Endothelial cell of umbilical vein (primary cell): Measurements from ENCODE around the gene ABHD13. TPM values are rescaled to one million over a fixed set of nuclear protein-coding genes. Genes with fewer than 3 reads are reported as not detected.

ENCODE experiments used
- BruUV-seq: library from RNA; stranded (reverse); fragments of 400-500 nt; replicated peaks from 2 replicates; lab custom pipeline; 2021; lab: Mats Ljungman, UMichigan
- CTCF ChIA-PET: fragments of 300-600, 350-600 bp; sonication (Branson Sonifier 250); formaldehyde crosslinking; loops from one replicate; lab custom pipeline; 2021; ENCODE audit warnings: antibody characterized with exemption, inconsistent platforms; lab: Charles Lee
- POLR2A ChIA-PET: fragments of 300-600, 350-600 bp; sonication (Branson Sonifier 250); formaldehyde crosslinking; loops from one replicate; lab custom pipeline; 2021; ENCODE audit warnings: antibody characterized with exemption, inconsistent platforms; lab: Charles Lee
- DNase-seq: peaks from one replicate; pipeline ENCODE4 v3.0.0-alpha.2; 2011; ENCODE audit warnings: low read depth, low spot score
- FAIRE-seq: peaks from 2 replicates; lab custom pipeline; 2011; peaks lifted over from hg19 to GRCh38; lab: Jason Lieb, UNC
- H2AFZ ChIP-seq: 2 replicates; pipeline ENCODE4 v1.6.0; 2012; ENCODE audit warnings: low read depth, low read length, control low read depth, inconsistent platforms
- H3K27ac ChIP-seq: 2 replicates; pipeline ENCODE4 v1.5.1; 2011; ENCODE audit warnings: low read depth, mild to moderate bottlenecking, control low read depth, low read length, moderate library complexity; ENCODE audit not compliant: insufficient read depth
- H3K27me3 ChIP-seq, 2 experiments: 2 replicates each; pipeline versions ENCODE4 v1.6.0 to v1.6.1; 2011; ENCODE audit warnings: low read length in 2 of 2, mixed read lengths in 1 of 2; ENCODE audit not compliant: control insufficient read depth in 2 of 2, insufficient read depth in 2 of 2
- H3K36me3 ChIP-seq, 2 experiments: 2 replicates in 1 of 2; 3 replicates in 1 of 2; pipeline ENCODE4 v1.5.1; 2011; ENCODE audit warnings: low read length in 2 of 2, mild to moderate bottlenecking in 1 of 2, moderate library complexity in 1 of 2; ENCODE audit not compliant: control insufficient read depth in 2 of 2, insufficient read depth in 2 of 2; ENCODE audit errors: extremely low read depth in 1 of 2
- H3K4me1 ChIP-seq: 3 replicates; pipeline ENCODE4 v1.5.1; 2011; ENCODE audit warnings: mild to moderate bottlenecking, low read length; ENCODE audit not compliant: control insufficient read depth, insufficient read depth; ENCODE audit errors: extremely low read depth
- H3K4me2 ChIP-seq: 2 replicates; pipeline ENCODE4 v1.6.1; 2011; ENCODE audit warnings: low read length, control low read depth, mixed read lengths; ENCODE audit not compliant: insufficient read depth
- H3K4me3 ChIP-seq, 3 experiments: fragments of 200-600 bp in 1 of 3; sonication (generic), shearing (Covaris generic) in 1 of 3; replicated peaks in 1 of 3; 2 replicates each; pipeline ENCODE4 v1.5.1; 2011 to 2016; ENCODE audit warnings: control low read depth in 3 of 3, low read length in 3 of 3, mild to moderate bottlenecking in 2 of 3, inconsistent platforms in 1 of 3, low read depth in 1 of 3, moderate library complexity in 1 of 3; ENCODE audit not compliant: insufficient read depth in 1 of 3
- H3K79me2 ChIP-seq: 2 replicates; pipeline ENCODE4 v1.6.0; 2012; ENCODE audit warnings: low read length, inconsistent platforms; ENCODE audit not compliant: control insufficient read depth, insufficient read depth
- H3K9ac ChIP-seq: replicated peaks from 2 replicates; pipeline ENCODE3; 2011; ENCODE audit warnings: low read length, control low read depth; ENCODE audit not compliant: insufficient read depth; ENCODE audit errors: extremely low read depth
- H3K9me1 ChIP-seq: replicated peaks from 3 replicates; pipeline ENCODE4 v1.6.0; 2011; ENCODE audit warnings: mild to moderate bottlenecking, low read length; ENCODE audit not compliant: control insufficient read depth, insufficient read depth; ENCODE audit errors: extremely low read depth
- H3K9me3 ChIP-seq: replicated peaks from 2 replicates; pipeline ENCODE4 v1.5.1; 2012; ENCODE audit warnings: low read length, inconsistent platforms; ENCODE audit not compliant: control insufficient read depth, insufficient read depth
- H4K20me1 ChIP-seq: replicated peaks from 2 replicates; pipeline ENCODE3; 2011; ENCODE audit warnings: mild to moderate bottlenecking, low read length; ENCODE audit not compliant: control insufficient read depth, insufficient read depth; ENCODE audit errors: extremely low read depth
- CTCF ChIP-seq, 2 donors: IDR thresholded peaks; 1 replicate in 1 of 2; 2 replicates in 1 of 2; pipeline ENCODE4 v1.5.1; 2011; ENCODE audit warnings: low read length in 2 of 2, mild to moderate bottlenecking in 2 of 2, moderate library complexity in 2 of 2, control low read depth in 1 of 2, inconsistent platforms in 1 of 2, low read depth in 1 of 2; ENCODE audit not compliant: insufficient read depth in 1 of 2; ENCODE audit errors: extremely low read depth in 1 of 2
- EZH2 ChIP-seq: IDR thresholded peaks from 2 replicates; pipeline ENCODE4 v1.6.1; 2012; ENCODE audit warnings: borderline replicate concordance, low read depth, mild to moderate bottlenecking, moderate library complexity, low read length, inconsistent platforms; ENCODE audit not compliant: severe bottlenecking
- FOS ChIP-seq: IDR thresholded peaks from 2 replicates; pipeline ENCODE4 v1.6.1; 2011; ENCODE audit warnings: mild to moderate bottlenecking, low read length, moderate library complexity, borderline replicate concordance; ENCODE audit not compliant: insufficient read depth
- GATA2 ChIP-seq: IDR thresholded peaks from 2 replicates; pipeline ENCODE4 v1.7.0; 2011; ENCODE audit warnings: low read depth, mild to moderate bottlenecking, moderate library complexity, mixed read lengths, low read length; ENCODE audit not compliant: insufficient read length, insufficient read depth
- JUN ChIP-seq: IDR thresholded peaks from 2 replicates; pipeline ENCODE4 v1.6.1; 2011; ENCODE audit warnings: borderline replicate concordance, low read depth; ENCODE audit not compliant: insufficient read length, insufficient read depth
- MAX ChIP-seq: IDR thresholded peaks from 2 replicates; pipeline ENCODE4 v1.6.1; 2011; ENCODE audit not compliant: insufficient read depth, insufficient read length
- MYC ChIP-seq: IDR thresholded peaks from one replicate; pipeline ENCODE4 v1.6.1; 2011; ENCODE audit warnings: mild to moderate bottlenecking, low read depth, low read length
- POLR2A ChIP-seq: IDR thresholded peaks from 2 replicates; pipeline ENCODE4 v1.6.1; 2012; ENCODE audit warnings: low read depth, mild to moderate bottlenecking, control low read depth, low read length
- POLR2AphosphoS5 ChIP-seq: IDR thresholded peaks from 2 replicates; pipeline ENCODE4 v1.6.1; 2012; ENCODE audit warnings: low read depth, mild to moderate bottlenecking, control low read depth, low read length, moderate library complexity; ENCODE audit not compliant: insufficient read depth
- dilution Hi-C: fragments of 300-500 bp; cut with MboI; formaldehyde crosslinking; loops from one replicate; pipeline ENCODE4 v1.15.0; 2019; ENCODE audit warnings: low sequenced_read_pairs; ENCODE audit not compliant: extremely low pct_ligation_motif_present
- intact Hi-C: fragments of 100-400 bp; cut with micrococcal nuclease; formaldehyde crosslinking; loops from one replicate; pipeline ENCODE4 v1.10.0; 2022
- polyA plus RNA-seq, 4 experiments: library from polyadenylated mRNA; depleted of rRNA in 3 of 4; stranded (reverse) in 3 of 4; unstranded in 1 of 4; fragments of >200 nt; gene quantifications; 2 replicates each; pipeline versions ENCODE4 v1.2.1 to v1.2.3, GENCODE V29; 2011 to 2012; ENCODE audit warnings: missing spikeins in 1 of 4
- total RNA-seq: library from RNA; stranded (reverse); gene quantifications from 2 replicates; pipeline ENCODE4 v1.2.3, GENCODE V29; 2021

ABHD13 gene
- total and polyA plus RNA-seq, 2 donors (not counting 3 experiments of a cell fraction or from before 2014, with no cell fraction given) = 3.9 to 7.2 TPM

- Histone ChIP-seq H3K4me3 (no peak overlapping the region), H3K9me3 (no peaks in the 10 kb centered on the region), H2AFZ (no peak overlapping the region), H4K20me1 (no peaks in the 10 kb centered on the region), H3K79me2 (no peaks in the 10 kb centered on the region), H3K27ac (no peak overlapping the region), H3K9me1 (no peaks in the 10 kb centered on the region), H3K27me3 (no peaks in the 10 kb centered on the region), H3K4me1 (no peaks in the 10 kb centered on the region), H3K9ac (no peak overlapping the region), H3K36me3 (no peaks in the 10 kb centered on the region), H3K4me2 (no peak overlapping the region)
- POLR2A ChIA-PET = no interaction called here
- CTCF ChIA-PET = interaction anchor here (0.9 to 1.4 kb wide), 2 partner anchors 43 to 717 kb away, joined by 3 to 4 read pairs; no protein-coding TSS in a partner anchor
- no peak for DNase-seq
- intact Hi-C loops (no loop called here), dilution Hi-C loops (no loop called here)
- TF ChIP-seq MAX (no peak), POLR2AphosphoS5 (no peak)
- BruUV-seq = no TSS peak
- FAIRE-seq = no peak
These were observed 40.1 kb upstream of the ABHD13 start for GRCh38 chr13:108178078-108178477.

- Histone ChIP-seq H3K79me2 (no peaks in the 10 kb centered on the region), H2AFZ (no peak overlapping the region), H3K27ac (no peak overlapping the region), H3K9me3 (no peaks in the 10 kb centered on the region), H3K9ac (no peak overlapping the region), H3K4me3 (no peak overlapping the region), H3K27me3 (peaks cover 0 to 3% of the 10 kb centered on the region in 2 experiments), H4K20me1 (no peaks in the 10 kb centered on the region), H3K4me2 (no peak overlapping the region), H3K36me3 (no peaks in the 10 kb centered on the region), H3K9me1 (no peaks in the 10 kb centered on the region), H3K4me1 (no peaks in the 10 kb centered on the region)
- ChIA-PET POLR2A (no interaction called here), CTCF (interaction anchor here (1.3 kb wide), 1 partner anchor 27 kb away, joined by 4 read pairs; no protein-coding TSS in a partner anchor)
- intact Hi-C loops (no loop called here), dilution Hi-C loops (no loop called here)
- FAIRE-seq = no peak
- no TSS peak for BruUV-seq
- DNase-seq = no peak
- TF ChIP-seq GATA2 (no peak), FOS (no peak), POLR2AphosphoS5 (no peak), MYC (no peak), CTCF (IDR thresholded peaks at IDR 0.05; ENCODE audit: extremely low read depth in 1 of 2, insufficient read depth in 1 of 2, low read depth in 1 of 2, low read length in 2 of 2) (no peak), MAX (no peak), EZH2 (no peak), JUN (no peak), POLR2A (no peak)
These were observed 35.5 kb upstream of the ABHD13 start for GRCh38 chr13:108182652-108183051.
